Measurements from ENCODE around the gene MGLL. TPM values are rescaled to one million over a fixed set of nuclear protein-coding genes. Genes with fewer than 3 reads are reported as not detected.

The MGLL gene
- total RNA-seq, 4 donors from 2014 or later: 26.5 to 50.2 (median 43.8) TPM

DNA sequence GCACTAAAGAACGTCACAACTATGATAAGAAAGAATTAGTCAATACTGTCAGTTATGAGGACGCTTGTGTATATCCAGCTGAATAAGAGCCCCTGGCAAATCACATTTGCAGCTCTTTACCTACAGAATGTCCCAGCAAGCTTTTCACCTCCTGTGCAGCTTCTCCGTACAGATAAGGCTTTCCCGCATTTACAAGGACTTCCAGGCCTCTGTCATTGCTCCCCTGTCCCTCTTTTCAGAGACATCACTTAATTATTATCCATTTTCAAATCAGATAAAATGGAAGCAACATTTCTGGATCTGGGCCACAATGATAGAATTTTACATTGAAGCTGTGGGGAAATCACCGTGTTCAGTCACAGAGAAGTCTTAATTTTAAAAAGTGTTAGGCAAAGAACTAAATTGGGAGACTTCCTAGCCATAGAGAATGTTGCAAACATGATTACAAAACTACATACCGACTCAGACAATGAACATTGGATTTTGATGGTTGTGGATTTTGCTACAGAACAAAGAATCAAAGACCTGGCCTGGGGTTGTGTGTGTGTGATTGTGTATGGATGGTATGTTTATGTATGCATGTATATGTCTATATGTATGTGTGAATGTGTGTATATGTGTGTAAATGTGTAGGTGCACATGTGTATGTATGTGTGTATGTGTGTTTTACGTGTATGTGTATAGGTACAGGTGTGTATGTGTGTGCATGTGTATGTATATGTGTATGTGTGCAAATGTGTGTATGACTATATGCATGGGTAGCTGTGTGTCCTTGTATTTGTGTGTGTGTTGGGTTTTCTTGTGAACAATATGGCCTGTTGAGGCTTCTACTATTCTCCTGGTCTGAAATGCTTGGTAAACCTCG lies 41.5 kb downstream of the MGLL start:
- peaks cover 0 to 4% of the 10 kb centered on the region in 2 donors for H3K36me3 ChIP-seq
- DNase-seq: no peak
- H3K27ac ChIP-seq: peak overlapping the region; percentile 79 to 92 (median 85)
- H3K4me3 ChIP-seq: no peak overlapping the region
- H3K4me1 ChIP-seq: peaks cover 60 to 85% of the 10 kb centered on the region in 2 donors
- in situ Hi-C loops (cut with MboI; ENCODE audit: low sequenced_read_pairs in 4 of 4) (no loop called here), intact Hi-C loops (cut with DNase I; ENCODE audit: low total_unique reads) (loop anchor here (10.0 kb wide), 1 partner anchor 594 kb away; no protein-coding TSS in a partner anchor)
- H3K9me3 ChIP-seq: no peaks in the 10 kb centered on the region
- TF ChIP-seq POLR2A (IDR thresholded peaks at IDR 0.05): no peak
- TF ChIP-seq, protein P1, sequence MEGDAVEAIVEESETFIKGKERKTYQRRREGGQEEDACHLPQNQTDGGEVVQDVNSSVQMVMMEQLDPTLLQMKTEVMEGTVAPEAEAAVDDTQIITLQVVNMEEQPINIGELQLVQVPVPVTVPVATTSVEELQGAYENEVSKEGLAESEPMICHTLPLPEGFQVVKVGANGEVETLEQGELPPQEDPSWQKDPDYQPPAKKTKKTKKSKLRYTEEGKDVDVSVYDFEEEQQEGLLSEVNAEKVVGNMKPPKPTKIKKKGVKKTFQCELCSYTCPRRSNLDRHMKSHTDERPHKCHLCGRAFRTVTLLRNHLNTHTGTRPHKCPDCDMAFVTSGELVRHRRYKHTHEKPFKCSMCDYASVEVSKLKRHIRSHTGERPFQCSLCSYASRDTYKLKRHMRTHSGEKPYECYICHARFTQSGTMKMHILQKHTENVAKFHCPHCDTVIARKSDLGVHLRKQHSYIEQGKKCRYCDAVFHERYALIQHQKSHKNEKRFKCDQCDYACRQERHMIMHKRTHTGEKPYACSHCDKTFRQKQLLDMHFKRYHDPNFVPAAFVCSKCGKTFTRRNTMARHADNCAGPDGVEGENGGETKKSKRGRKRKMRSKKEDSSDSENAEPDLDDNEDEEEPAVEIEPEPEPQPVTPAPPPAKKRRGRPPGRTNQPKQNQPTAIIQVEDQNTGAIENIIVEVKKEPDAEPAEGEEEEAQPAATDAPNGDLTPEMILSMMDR (IDR thresholded peaks at IDR 0.05 in 4 of 5, conservative IDR thresholded peaks at IDR 0.05 in 1 of 5): no peak
- no peak for ATAC-seq
- no peaks in the 10 kb centered on the region for H3K27me3 ChIP-seq

- ATAC-seq (peak; percentile 92 to 95), DNase-seq (peak in 1 of 2 donors; percentile 70)
- peak overlapping the region; percentile 79 to 92 (median 85) for H3K27ac ChIP-seq
- intact Hi-C loops (cut with DNase I; ENCODE audit: low total_unique reads): loop anchor here (5.0 to 10.0 kb wide), 2 partner anchors 38 to 595 kb away; no protein-coding TSS in a partner anchor
- in situ Hi-C loops (cut with MboI; ENCODE audit: low sequenced_read_pairs in 4 of 4): no loop called here
- H3K4me3 ChIP-seq: no peak overlapping the region
- no peak for TF ChIP-seq POLR2A (IDR thresholded peaks at IDR 0.05)
- TF ChIP-seq, protein P1 (IDR thresholded peaks at IDR 0.05 in 4 of 5, conservative IDR thresholded peaks at IDR 0.05 in 1 of 5): no peak
- H3K9me3 ChIP-seq: no peaks in the 10 kb centered on the region
- H3K27me3 ChIP-seq: no peaks in the 10 kb centered on the region
- peaks cover 60 to 85% of the 10 kb centered on the region in 2 donors for H3K4me1 ChIP-seq
- peaks cover 0 to 4% of the 10 kb centered on the region in 2 donors for H3K36me3 ChIP-seq
Observed at GRCh38 chr3:127779747-127780146, 42.6 kb downstream of the MGLL start.

- H3K27me3 ChIP-seq: no peaks in the 10 kb centered on the region
- no peak overlapping the region for H3K4me3 ChIP-seq
- H3K9me3 ChIP-seq: no peaks in the 10 kb centered on the region
- ATAC-seq (no peak), DNase-seq (no peak)
- intact Hi-C loops (cut with DNase I; ENCODE audit: low total_unique reads) (loop anchor here (5.0 kb wide), 1 partner anchor 39 kb away; no protein-coding TSS in a partner anchor), in situ Hi-C loops (cut with MboI; ENCODE audit: low sequenced_read_pairs in 4 of 4) (no loop called here)
- H3K4me1 ChIP-seq: peaks cover 57 to 78% of the 10 kb centered on the region in 2 donors
- H3K36me3 ChIP-seq: peaks cover 0 to 4% of the 10 kb centered on the region in 2 donors
- no peak for TF ChIP-seq POLR2A (IDR thresholded peaks at IDR 0.05)
- TF ChIP-seq, protein P1 (IDR thresholded peaks at IDR 0.05 in 4 of 5, conservative IDR thresholded peaks at IDR 0.05 in 1 of 5): no peak
- peak overlapping the region in 3 of 4 donors; percentile 85 to 92 (median 87) for H3K27ac ChIP-seq
Observed at GRCh38 chr3:127777921-127778656, 44.2 kb downstream of the MGLL start.

GRCh38 chr3:127777332-127777731 lies 45.0 kb downstream of the MGLL start:
- Histone ChIP-seq H3K36me3 (peaks cover 0 to 4% of the 10 kb centered on the region in 2 donors), H3K4me3 (no peak overlapping the region), H3K9me3 (no peaks in the 10 kb centered on the region), H3K4me1 (peaks cover 58 to 78% of the 10 kb centered on the region in 2 donors), H3K27ac (peak overlapping the region in 3 of 4 donors; percentile 76 to 92 (median 87)), H3K27me3 (no peaks in the 10 kb centered on the region)
- ATAC-seq (no peak), DNase-seq (no peak)
- intact Hi-C loops (cut with DNase I; ENCODE audit: low total_unique reads) (loop anchor here (5.0 kb wide), 1 partner anchor 40 kb away; no protein-coding TSS in a partner anchor), in situ Hi-C loops (cut with MboI; ENCODE audit: low sequenced_read_pairs in 4 of 4) (no loop called here)
- TF ChIP-seq, protein P1 (IDR thresholded peaks at IDR 0.05 in 4 of 5, conservative IDR thresholded peaks at IDR 0.05 in 1 of 5): no peak
- TF ChIP-seq POLR2A (IDR thresholded peaks at IDR 0.05): no peak

All from gastrocnemius medialis (tissue), 4 donors.